ENCODE results near the gene POU2F3. TPM values are rescaled to one million over a fixed set of nuclear protein-coding genes. Genes with fewer than 3 reads are reported as not detected.

The POU2F3 gene
- total and polyA plus RNA-seq, 2 of the 13 experiments (the other 11 are each of a cell fraction or from before 2014, with no cell fraction given): not detected

DNA sequence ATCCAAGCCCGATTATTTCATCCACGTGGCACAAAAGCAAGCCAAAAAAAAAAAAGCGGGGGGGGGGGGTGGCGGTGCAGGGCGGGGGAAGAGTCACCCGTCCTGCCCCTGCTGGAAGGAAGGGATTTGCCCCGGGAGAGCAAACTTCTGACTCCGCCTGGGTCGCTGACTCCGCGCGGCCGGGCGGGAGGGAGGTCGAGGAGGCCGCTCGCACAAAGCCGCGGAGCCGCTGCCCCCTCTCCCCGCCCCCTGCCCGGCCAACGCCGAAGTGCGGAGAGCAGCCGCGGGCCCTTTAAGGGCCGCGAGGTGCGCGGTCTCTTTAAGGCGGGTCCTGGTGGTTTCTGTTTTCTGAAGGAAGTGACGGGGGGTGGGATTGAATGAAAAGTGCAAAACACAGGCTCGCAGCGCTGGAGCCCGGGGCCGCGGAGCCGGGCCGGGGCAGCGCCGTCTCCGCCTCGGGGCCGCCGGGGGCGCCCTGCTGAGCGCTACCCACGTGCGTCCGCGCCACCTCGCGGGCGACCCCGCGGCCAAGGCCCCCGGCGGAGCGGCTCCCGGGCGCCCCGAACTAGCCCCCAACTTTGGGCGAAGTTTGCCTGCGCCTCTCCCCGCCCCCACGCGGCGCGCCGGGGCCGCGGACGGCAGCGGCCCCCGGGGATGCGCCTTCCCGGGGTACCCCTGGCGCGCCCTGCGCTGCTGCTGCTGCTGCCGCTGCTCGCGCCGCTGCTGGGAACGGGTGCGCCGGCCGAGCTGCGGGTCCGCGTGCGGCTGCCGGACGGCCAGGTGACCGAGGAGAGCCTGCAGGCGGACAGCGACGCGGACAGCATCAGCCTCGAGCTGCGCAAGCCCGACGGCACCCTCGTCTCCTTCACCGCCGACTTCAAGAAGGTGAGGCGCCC is 29.1 kb upstream of the POU2F3 start, which contains the start of gene OAF (continued):
- TF ChIP-seq, protein P1, sequence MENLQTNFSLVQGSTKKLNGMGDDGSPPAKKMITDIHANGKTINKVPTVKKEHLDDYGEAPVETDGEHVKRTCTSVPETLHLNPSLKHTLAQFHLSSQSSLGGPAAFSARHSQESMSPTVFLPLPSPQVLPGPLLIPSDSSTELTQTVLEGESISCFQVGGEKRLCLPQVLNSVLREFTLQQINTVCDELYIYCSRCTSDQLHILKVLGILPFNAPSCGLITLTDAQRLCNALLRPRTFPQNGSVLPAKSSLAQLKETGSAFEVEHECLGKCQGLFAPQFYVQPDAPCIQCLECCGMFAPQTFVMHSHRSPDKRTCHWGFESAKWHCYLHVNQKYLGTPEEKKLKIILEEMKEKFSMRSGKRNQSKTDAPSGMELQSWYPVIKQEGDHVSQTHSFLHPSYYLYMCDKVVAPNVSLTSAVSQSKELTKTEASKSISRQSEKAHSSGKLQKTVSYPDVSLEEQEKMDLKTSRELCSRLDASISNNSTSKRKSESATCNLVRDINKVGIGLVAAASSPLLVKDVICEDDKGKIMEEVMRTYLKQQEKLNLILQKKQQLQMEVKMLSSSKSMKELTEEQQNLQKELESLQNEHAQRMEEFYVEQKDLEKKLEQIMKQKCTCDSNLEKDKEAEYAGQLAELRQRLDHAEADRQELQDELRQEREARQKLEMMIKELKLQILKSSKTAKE (CRISPR knock-in tag; IDR thresholded peaks at IDR 0.05; ENCODE audit: borderline replicate concordance): 0 out of 2 replicates have a peak, but pooled peaks have one; percentile 7
- TF ChIP-seq RNF2 (conservative IDR thresholded peaks at IDR 0.05; ENCODE audit: low read depth) (peak; percentile 52; the same call in 1 of the 2 replicates), MAZ (IDR thresholded peaks at IDR 0.05; ENCODE audit: borderline replicate concordance, low read depth, low read length) (peak; percentile 72; the same call in 1 of the 2 replicates), MAZ (CRISPR knock-in tag; IDR thresholded peaks at IDR 0.05; ENCODE audit: low read depth) (peak; percentile 27; the same call in 1 of the 2 replicates), SCMH1 (CRISPR knock-in tag; IDR thresholded peaks at IDR 0.05; ENCODE audit: borderline replicate concordance) (no peak), SRY (CRISPR knock-in tag; IDR thresholded peaks at IDR 0.05) (0 out of 2 replicates have a peak, but pooled peaks have one; percentile 8), NCOR1 (IDR thresholded peaks at IDR 0.05; ENCODE audit: borderline replicate concordance, low read length) (peak; percentile 22; the same call in 1 of the 2 replicates), XRCC5 (optimal IDR thresholded peaks at IDR 0.05; ENCODE audit: low read length) (peak; percentile 44), ZNF44 (CRISPR knock-in tag; IDR thresholded peaks at IDR 0.05) (no peak), HNRNPK (IDR thresholded peaks at IDR 0.05; ENCODE audit: low read depth, low read length, poor library complexity, severe bottlenecking) (peak; percentile 55), ZNF441 (CRISPR knock-in tag; IDR thresholded peaks at IDR 0.05; ENCODE audit: borderline replicate concordance) (peak; percentile 96), HDAC2 (CRISPR knock-in tag; IDR thresholded peaks at IDR 0.05) (peak; percentile 44; the same call in 1 of the 2 replicates), ZNF878 (CRISPR knock-in tag; IDR thresholded peaks at IDR 0.05) (no peak), HNF4A (CRISPR knock-in tag; IDR thresholded peaks at IDR 0.05) (peak; percentile 23; the same call in 1 of the 2 replicates), ZNF703 (CRISPR knock-in tag; IDR thresholded peaks at IDR 0.05; ENCODE audit: borderline replicate concordance) (no peak), YY1 (IDR thresholded peaks at IDR 0.05; ENCODE audit: insufficient read depth, insufficient replicate concordance, low read depth, low read length) (peak; percentile 44), ZNF160 (CRISPR knock-in tag; IDR thresholded peaks at IDR 0.05) (no peak), ZNF354B (CRISPR knock-in tag; IDR thresholded peaks at IDR 0.05) (no peak), ZFAT (CRISPR knock-in tag; conservative IDR thresholded peaks at IDR 0.05) (no peak), POLR2G (IDR thresholded peaks at IDR 0.05; ENCODE audit: low read depth, low read length) (peak; percentile 75), ZSCAN31 (CRISPR knock-in tag; IDR thresholded peaks at IDR 0.05; ENCODE audit: low read depth) (peak; percentile 65; the same call in 1 of the 2 replicates)
- TF ChIP-seq, protein P2, sequence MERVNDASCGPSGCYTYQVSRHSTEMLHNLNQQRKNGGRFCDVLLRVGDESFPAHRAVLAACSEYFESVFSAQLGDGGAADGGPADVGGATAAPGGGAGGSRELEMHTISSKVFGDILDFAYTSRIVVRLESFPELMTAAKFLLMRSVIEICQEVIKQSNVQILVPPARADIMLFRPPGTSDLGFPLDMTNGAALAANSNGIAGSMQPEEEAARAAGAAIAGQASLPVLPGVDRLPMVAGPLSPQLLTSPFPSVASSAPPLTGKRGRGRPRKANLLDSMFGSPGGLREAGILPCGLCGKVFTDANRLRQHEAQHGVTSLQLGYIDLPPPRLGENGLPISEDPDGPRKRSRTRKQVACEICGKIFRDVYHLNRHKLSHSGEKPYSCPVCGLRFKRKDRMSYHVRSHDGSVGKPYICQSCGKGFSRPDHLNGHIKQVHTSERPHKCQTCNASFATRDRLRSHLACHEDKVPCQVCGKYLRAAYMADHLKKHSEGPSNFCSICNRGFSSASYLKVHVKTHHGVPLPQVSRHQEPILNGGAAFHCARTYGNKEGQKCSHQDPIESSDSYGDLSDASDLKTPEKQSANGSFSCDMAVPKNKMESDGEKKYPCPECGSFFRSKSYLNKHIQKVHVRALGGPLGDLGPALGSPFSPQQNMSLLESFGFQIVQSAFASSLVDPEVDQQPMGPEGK (CRISPR knock-in tag; IDR thresholded peaks at IDR 0.05): peak; percentile 83
- TF ChIP-seq, protein P3, sequence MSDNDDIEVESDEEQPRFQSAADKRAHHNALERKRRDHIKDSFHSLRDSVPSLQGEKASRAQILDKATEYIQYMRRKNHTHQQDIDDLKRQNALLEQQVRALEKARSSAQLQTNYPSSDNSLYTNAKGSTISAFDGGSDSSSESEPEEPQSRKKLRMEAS (IDR thresholded peaks at IDR 0.05): peak; percentile 82
- TF ChIP-seq, protein P4, sequence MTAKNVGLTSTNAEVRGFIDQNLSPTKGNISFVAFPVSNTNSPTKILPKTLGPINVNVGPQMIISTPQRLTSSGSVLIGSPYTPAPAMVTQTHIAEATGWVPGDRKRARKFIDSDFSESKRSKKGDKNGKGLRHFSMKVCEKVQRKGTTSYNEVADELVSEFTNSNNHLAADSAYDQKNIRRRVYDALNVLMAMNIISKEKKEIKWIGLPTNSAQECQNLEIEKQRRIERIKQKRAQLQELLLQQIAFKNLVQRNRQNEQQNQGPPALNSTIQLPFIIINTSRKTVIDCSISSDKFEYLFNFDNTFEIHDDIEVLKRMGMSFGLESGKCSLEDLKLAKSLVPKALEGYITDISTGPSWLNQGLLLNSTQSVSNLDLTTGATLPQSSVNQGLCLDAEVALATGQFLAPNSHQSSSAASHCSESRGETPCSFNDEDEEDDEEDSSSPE (CRISPR knock-in tag; IDR thresholded peaks at IDR 0.05): peak; percentile 54; the same call in 1 of the 2 replicates
